Stimulated activated CD8-positive, alpha-beta memory T cell treated with anti-CD3 and anti-CD28 coated beads, Interleukin-15, amount 100 ng/mL, for 1 hour (primary cell): Measurements from ENCODE around the gene CERT1.
"Not testable (repeated sequence)": the region's sequence is repeated elsewhere in the genome, so short reads cannot be mapped to it uniquely, and the experiment has no call there.

Experiments used
- DNase-seq: peaks from one replicate; pipeline ENCODE4 v3.0.0-alpha.2; 2020; ENCODE audit warnings: low read depth

CERT1 gene

GRCh38 chr5:75524071-75524470 lies 12.6 kb upstream of the CERT1 start:
- no peak for DNase-seq

- no peak for DNase-seq
Measured at GRCh38 chr5:75523275-75523674, 11.8 kb upstream of the CERT1 start.

GRCh38 chr5:75522542-75522941 lies 11.1 kb upstream of the CERT1 start:
- DNase-seq, result no peak

- DNase-seq, result no peak
Measured at GRCh38 chr5:75522025-75522424, 10.6 kb upstream of the CERT1 start.

- no peak for DNase-seq
Measured at GRCh38 chr5:75521195-75521594, 9.8 kb upstream of the CERT1 start.

GRCh38 chr5:75519761-75520160 lies 8.3 kb upstream of the CERT1 start:
- no peak for DNase-seq

GRCh38 chr5:75514323-75514722 lies 2.9 kb upstream of the CERT1 start:
- DNase-seq, result no peak

GRCh38 chr5:75513841-75514240 lies 2.4 kb upstream of the CERT1 start:
- DNase-seq, result no peak

- no peak for DNase-seq
Measured at GRCh38 chr5:75512383-75513074, 1.1 kb upstream of the CERT1 start.

- DNase-seq, result peak; percentile 5
Measured at GRCh38 chr5:75510836-75511434, 494 bp downstream of the CERT1 start.

GRCh38 chr5:75510417-75510835 lies 1.0 kb downstream of the CERT1 start:
- DNase-seq, result no peak

GRCh38 chr5:75509956-75510355 lies 1.5 kb downstream of the CERT1 start:
- DNase-seq, result no peak

- no peak for DNase-seq
Measured at GRCh38 chr5:75509546-75509945, 1.9 kb downstream of the CERT1 start.

- DNase-seq, result no peak
Measured at GRCh38 chr5:75507841-75508240, 3.6 kb downstream of the CERT1 start.

GRCh38 chr5:75505112-75505511 lies 6.3 kb downstream of the CERT1 start:
- DNase-seq, result not testable (repeated sequence)

GRCh38 chr5:75498875-75499274 lies 12.6 kb downstream of the CERT1 start:
- DNase-seq, result not testable (repeated sequence)

GRCh38 chr5:75498208-75498777 lies 13.1 kb downstream of the CERT1 start:
- DNase-seq, result no peak

- DNase-seq, result no peak
Measured at GRCh38 chr5:75496026-75496425, 15.4 kb downstream of the CERT1 start.

GRCh38 chr5:75491621-75492020 lies 19.8 kb downstream of the CERT1 start:
- no peak for DNase-seq

GRCh38 chr5:75489847-75490246 lies 21.6 kb downstream of the CERT1 start:
- DNase-seq, result not testable (repeated sequence)

GRCh38 chr5:75484605-75485004 lies 26.8 kb downstream of the CERT1 start:
- no peak for DNase-seq

- DNase-seq, result no peak
Measured at GRCh38 chr5:75482482-75482881, 28.9 kb downstream of the CERT1 start.

- DNase-seq, result no peak
Measured at GRCh38 chr5:75481024-75481423, 30.4 kb downstream of the CERT1 start.

GRCh38 chr5:75475364-75475763 lies 36.1 kb downstream of the CERT1 start:
- no peak for DNase-seq
